Glomerular endothelial cell (primary cell): ENCODE results near the gene GRIP1. TPM values are rescaled to one million over a fixed set of nuclear protein-coding genes. Genes with fewer than 3 reads are reported as not detected.

Source experiments
- DNase-seq: peaks from one replicate; pipeline ENCODE4 v3.0.0-alpha.2; 2011; ENCODE audit warnings: low read depth, low spot score; ENCODE audit errors: extremely low read depth
- total RNA-seq: library from RNA; depleted of rRNA; stranded (reverse); fragments of >200 nt; gene quantifications from 2 replicates; pipeline ENCODE4 v1.2.3, GENCODE V29; 2015

GRIP1 gene
- total RNA-seq = 0.39 and 0.88 TPM in 2 replicates

GRCh38 chr12:66678338-66679275 is at the start of gene GRIP1:
Gene GRIP1, minus strand, starts transcription at chr12:66679076. Its CDS starts 172 bp downstream, at chr12:66678904.
- DNase-seq = no peak

- DNase-seq = no peak
Observed at GRCh38 chr12:66726556-66726955, 47.7 kb upstream of the GRIP1 start.

GRCh38 chr12:66725031-66725430 is 46.2 kb upstream of the GRIP1 start:
- no peak for DNase-seq

- DNase-seq = no peak
Observed at GRCh38 chr12:66724616-66725015, 45.7 kb upstream of the GRIP1 start.

- no peak for DNase-seq
Observed at GRCh38 chr12:66724026-66724425, 45.1 kb upstream of the GRIP1 start.

GRCh38 chr12:66719862-66720261 is 41.0 kb upstream of the GRIP1 start:
- DNase-seq = no peak

GRCh38 chr12:66717036-66717673 is 38.3 kb upstream of the GRIP1 start:
- no peak for DNase-seq

- DNase-seq = no peak
Observed at GRCh38 chr12:66716522-66716921, 37.6 kb upstream of the GRIP1 start.

- DNase-seq = no peak
Observed at GRCh38 chr12:66714709-66715108, 35.8 kb upstream of the GRIP1 start.

GRCh38 chr12:66713984-66714383 is 35.1 kb upstream of the GRIP1 start:
- no peak for DNase-seq

GRCh38 chr12:66709893-66710292 is 31.0 kb upstream of the GRIP1 start:
- no peak for DNase-seq

GRCh38 chr12:66709457-66709773 is 30.5 kb upstream of the GRIP1 start:
- DNase-seq = no peak

- no peak for DNase-seq
Observed at GRCh38 chr12:66708704-66709456, 30.0 kb upstream of the GRIP1 start.

- no peak for DNase-seq
Observed at GRCh38 chr12:66707002-66707697, 28.3 kb upstream of the GRIP1 start.

GRCh38 chr12:66699738-66700482 is 21.0 kb upstream of the GRIP1 start:
- no peak for DNase-seq

- DNase-seq = no peak
Observed at GRCh38 chr12:66698558-66698957, 19.7 kb upstream of the GRIP1 start.

GRCh38 chr12:66697404-66697803 is 18.5 kb upstream of the GRIP1 start:
- DNase-seq = no peak

- no peak for DNase-seq
Observed at GRCh38 chr12:66694666-66695613, 16.1 kb upstream of the GRIP1 start.

- DNase-seq = peak; percentile 54
Observed at GRCh38 chr12:66693901-66694513, 15.1 kb upstream of the GRIP1 start.
